Measurements from ENCODE around the gene NKX2-4. TPM values are rescaled to one million over a fixed set of nuclear protein-coding genes. Genes with fewer than 3 reads are reported as not detected.

The NKX2-4 gene
- polyA plus RNA-seq (2012; ENCODE audit: insufficient read depth, insufficient read length, low read depth) = not detected

- Histone ChIP-seq H3K4me3 (ENCODE audit: low read depth, low read length) (no peak within 1 kb of the TSS), H3K9me3 (peaks cover 5% of the 10 kb centered on the region; the same call in 1 of the 2 replicates), H3K4me1 (no peaks in the 10 kb centered on the region), H3K27me3 (peaks cover 98% of the 10 kb centered on the region), H3K36me3 (no peaks in the 10 kb centered on the region)
- DNase-seq = no peak
- no peak for TF ChIP-seq CTCF (IDR thresholded peaks at IDR 0.05; ENCODE audit: low read depth, low read length)
Measured at GRCh38 chr20:21397341-21398108, at the start of gene NKX2-4. Gene NKX2-4 (minus strand): TSS chr20:21397526. CDS start chr20:21397399, 127 bp downstream.

- no peak overlapping the region for H3K4me3 ChIP-seq (ENCODE audit: low read depth, low read length)
Measured at GRCh38 chr20:21437816-21438215, 40.5 kb upstream of the NKX2-4 start.

GRCh38 chr20:21437248-21437647 is 39.9 kb upstream of the NKX2-4 start:
- H3K4me3 ChIP-seq (ENCODE audit: low read depth, low read length) = no peak overlapping the region
- no peak for DNase-seq
- peaks cover 51% of the 10 kb centered on the region for H3K27me3 ChIP-seq
- H3K4me1 ChIP-seq = no peaks in the 10 kb centered on the region
- no peaks in the 10 kb centered on the region for H3K36me3 ChIP-seq
- TF ChIP-seq CTCF (IDR thresholded peaks at IDR 0.05; ENCODE audit: low read depth, low read length) = no peak
- no peaks in the 10 kb centered on the region for H3K9me3 ChIP-seq

More at GRCh38 chr20:21437816-21438215, 40.5 kb upstream of the NKX2-4 start:
- no peaks in the 10 kb centered on the region for H3K36me3 ChIP-seq
- no peak for DNase-seq
- no peaks in the 10 kb centered on the region for H3K9me3 ChIP-seq
- peaks cover 55% of the 10 kb centered on the region for H3K27me3 ChIP-seq
- H3K4me1 ChIP-seq = no peaks in the 10 kb centered on the region
- no peak for TF ChIP-seq CTCF (IDR thresholded peaks at IDR 0.05; ENCODE audit: low read depth, low read length)

GRCh38 chr20:21436205-21436604 is 38.9 kb upstream of the NKX2-4 start:
- no peak for DNase-seq

GRCh38 chr20:21435576-21435975 is 38.2 kb upstream of the NKX2-4 start:
- Histone ChIP-seq H3K36me3 (no peaks in the 10 kb centered on the region), H3K4me3 (ENCODE audit: low read depth, low read length) (no peak overlapping the region), H3K4me1 (no peaks in the 10 kb centered on the region), H3K27me3 (peaks cover 38% of the 10 kb centered on the region), H3K9me3 (no peaks in the 10 kb centered on the region)
- TF ChIP-seq CTCF (IDR thresholded peaks at IDR 0.05; ENCODE audit: low read depth, low read length) = no peak
- DNase-seq = no peak

More at GRCh38 chr20:21436205-21436604, 38.9 kb upstream of the NKX2-4 start:
- no peak for TF ChIP-seq CTCF (IDR thresholded peaks at IDR 0.05; ENCODE audit: low read depth, low read length)
- H3K4me1 ChIP-seq = no peaks in the 10 kb centered on the region
- no peaks in the 10 kb centered on the region for H3K9me3 ChIP-seq
- H3K27me3 ChIP-seq = peaks cover 43% of the 10 kb centered on the region
- H3K4me3 ChIP-seq (ENCODE audit: low read depth, low read length) = no peak overlapping the region
- no peaks in the 10 kb centered on the region for H3K36me3 ChIP-seq

- no peak for DNase-seq
- no peak for TF ChIP-seq CTCF (IDR thresholded peaks at IDR 0.05; ENCODE audit: low read depth, low read length)
- H3K4me1 ChIP-seq = no peaks in the 10 kb centered on the region
- H3K27me3 ChIP-seq = peaks cover 32% of the 10 kb centered on the region
- no peaks in the 10 kb centered on the region for H3K9me3 ChIP-seq
- no peak overlapping the region for H3K4me3 ChIP-seq (ENCODE audit: low read depth, low read length)
- H3K36me3 ChIP-seq = no peaks in the 10 kb centered on the region
Measured at GRCh38 chr20:21433329-21433890, 36.1 kb upstream of the NKX2-4 start.
